HG03159 (cell line): ENCODE results near the gene PLCG2.
A peak's percentile ranks its signal among the peaks of the same experiment; 100 is the strongest.
"Not testable (repeated sequence)": the region's sequence is repeated elsewhere in the genome, so short reads cannot be mapped to it uniquely, and the experiment has no call there.

ENCODE experiments used
- ATAC-seq: cut with Tn5 transposase; IDR thresholded peaks from one replicate; pipeline ENCODE4 v1.9.1; 2021; ENCODE audit warnings: mild to moderate bottlenecking, moderate library complexity; ENCODE audit not compliant: unreplicated experiment

The PLCG2 gene

GRCh38 chr16:81786868-81787267 lies 7.8 kb downstream of the PLCG2 start:
- no peak for ATAC-seq

GRCh38 chr16:81787659-81788058 lies 8.6 kb downstream of the PLCG2 start:
- ATAC-seq: no peak

DNA sequence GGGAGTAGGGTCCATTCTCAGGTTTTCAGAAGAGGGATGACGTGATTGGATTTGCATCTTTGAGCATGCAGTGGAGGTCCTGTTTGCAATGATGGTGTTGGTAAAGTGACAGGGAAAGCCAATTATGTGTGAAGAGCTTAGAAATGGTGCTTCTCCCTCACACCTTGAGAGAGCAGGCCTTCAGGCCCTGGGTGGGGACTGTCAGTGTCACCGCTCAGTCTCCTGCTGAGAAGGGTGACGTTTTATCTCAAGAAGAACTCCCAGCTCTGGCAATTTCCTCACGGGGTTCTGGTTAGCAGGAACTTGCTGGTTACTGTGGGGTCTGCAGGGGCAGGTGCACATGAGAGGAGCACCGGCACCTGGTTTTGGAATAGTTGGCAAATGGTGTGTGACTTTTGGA lies 11.2 kb downstream of the PLCG2 start:
- no peak for ATAC-seq

GRCh38 chr16:81790830-81791435 lies 11.8 kb downstream of the PLCG2 start:
- no peak for ATAC-seq

GRCh38 chr16:81792828-81793227 lies 13.7 kb downstream of the PLCG2 start:
- ATAC-seq: no peak

GRCh38 chr16:81795193-81795592 lies 16.1 kb downstream of the PLCG2 start:
- ATAC-seq: no peak

GRCh38 chr16:81796035-81796434 lies 16.9 kb downstream of the PLCG2 start:
- no peak for ATAC-seq

GRCh38 chr16:81796583-81797346 lies 17.7 kb downstream of the PLCG2 start:
- no peak for ATAC-seq

- peak; percentile 58 for ATAC-seq
Observed at GRCh38 chr16:81797443-81797842, 18.4 kb downstream of the PLCG2 start.

- ATAC-seq: peak; percentile 63
Observed at GRCh38 chr16:81798311-81799137, 19.4 kb downstream of the PLCG2 start.

- no peak for ATAC-seq
Observed at GRCh38 chr16:81799138-81799504, 20.0 kb downstream of the PLCG2 start.

GRCh38 chr16:81801724-81802123 lies 22.6 kb downstream of the PLCG2 start:
- not testable (repeated sequence) for ATAC-seq

DNA sequence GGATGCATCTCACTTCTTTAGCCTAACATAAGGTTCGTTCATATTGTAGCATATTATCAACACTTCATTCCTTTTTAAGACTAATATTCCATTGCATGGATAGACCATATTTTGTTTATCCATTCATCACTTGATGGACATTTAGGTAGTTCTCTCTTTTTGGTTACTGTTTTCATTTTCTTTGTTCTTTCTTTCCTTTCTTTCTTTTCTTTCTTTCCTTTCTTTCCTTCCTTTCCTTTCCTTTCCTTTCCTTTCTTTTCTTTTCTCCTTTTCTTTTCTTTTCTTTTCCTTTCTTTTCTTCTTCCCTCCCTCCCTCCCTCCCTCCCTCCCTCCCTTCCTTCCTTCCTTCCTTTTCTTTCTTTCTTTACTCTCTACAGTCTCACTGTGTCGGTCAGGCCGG lies 24.2 kb downstream of the PLCG2 start:
- ATAC-seq: no peak

DNA sequence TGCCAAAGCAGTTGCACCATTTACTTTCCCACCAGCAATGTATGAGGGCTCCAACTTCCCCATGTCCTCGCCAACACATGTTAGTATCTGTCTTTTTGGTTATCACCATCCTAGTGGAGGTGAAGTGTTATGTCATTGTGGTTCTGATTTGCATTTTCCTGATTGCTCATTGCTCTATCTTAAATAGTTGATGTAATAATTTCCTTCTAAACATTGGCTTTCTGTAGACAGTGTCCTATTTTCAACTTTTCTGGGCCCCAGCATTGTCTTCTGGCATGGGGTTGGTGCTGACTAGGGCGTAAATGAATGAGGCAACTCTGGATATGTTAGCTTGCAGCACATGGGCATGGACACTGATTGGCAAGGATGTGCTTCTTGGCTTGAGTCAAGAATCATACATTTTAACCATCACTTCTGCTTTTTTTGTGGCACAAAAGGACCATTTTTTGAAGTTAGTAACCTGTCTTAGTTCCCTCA lies 25.1 kb downstream of the PLCG2 start:
- no peak for ATAC-seq

DNA sequence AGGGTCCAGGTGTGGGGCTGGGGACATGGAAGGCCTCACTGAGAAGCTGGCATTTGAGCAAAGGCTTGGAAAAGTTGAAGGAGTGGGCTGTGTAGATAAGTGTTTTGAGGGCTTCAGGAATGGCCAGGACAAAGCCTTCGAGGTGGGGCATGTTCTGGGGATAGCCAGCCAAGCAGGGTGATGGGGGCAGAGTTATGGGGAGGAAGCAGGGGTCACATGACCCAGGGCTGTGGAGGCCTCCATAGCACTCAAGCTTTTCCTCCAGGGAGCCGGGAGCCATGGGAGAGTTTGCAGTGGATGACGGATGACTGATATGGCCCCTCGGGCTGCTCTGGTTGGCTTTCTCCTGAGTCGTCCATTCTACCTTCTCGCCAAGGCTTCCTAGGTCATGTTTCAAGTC lies 27.6 kb downstream of the PLCG2 start:
- no peak for ATAC-seq

GRCh38 chr16:81807767-81808358 lies 28.8 kb downstream of the PLCG2 start:
- ATAC-seq: no peak

GRCh38 chr16:81808933-81809480 lies 29.9 kb downstream of the PLCG2 start:
- ATAC-seq: peak; percentile 74

DNA sequence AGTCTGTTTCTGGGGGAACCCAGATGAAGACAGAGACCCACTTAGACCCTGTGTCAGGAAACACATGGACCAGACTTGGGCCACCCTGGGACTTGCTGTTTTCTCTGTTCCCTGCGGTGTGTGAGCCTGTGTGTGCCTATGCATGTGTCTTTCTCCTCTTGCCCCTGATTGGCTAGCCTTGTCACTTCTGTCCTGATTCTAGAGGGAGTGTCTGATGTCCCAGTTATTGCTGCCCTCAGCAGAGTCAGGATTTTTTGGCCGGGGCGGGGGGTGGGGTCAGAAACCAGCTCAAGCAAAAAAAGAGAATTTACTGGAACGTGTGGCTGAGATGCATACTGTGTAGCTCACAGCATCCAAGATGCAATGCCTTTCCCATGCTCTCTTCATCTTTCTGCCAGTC lies 30.5 kb downstream of the PLCG2 start:
- ATAC-seq: no peak

- no peak for ATAC-seq
Observed at GRCh38 chr16:81810361-81810760, 31.3 kb downstream of the PLCG2 start.

DNA sequence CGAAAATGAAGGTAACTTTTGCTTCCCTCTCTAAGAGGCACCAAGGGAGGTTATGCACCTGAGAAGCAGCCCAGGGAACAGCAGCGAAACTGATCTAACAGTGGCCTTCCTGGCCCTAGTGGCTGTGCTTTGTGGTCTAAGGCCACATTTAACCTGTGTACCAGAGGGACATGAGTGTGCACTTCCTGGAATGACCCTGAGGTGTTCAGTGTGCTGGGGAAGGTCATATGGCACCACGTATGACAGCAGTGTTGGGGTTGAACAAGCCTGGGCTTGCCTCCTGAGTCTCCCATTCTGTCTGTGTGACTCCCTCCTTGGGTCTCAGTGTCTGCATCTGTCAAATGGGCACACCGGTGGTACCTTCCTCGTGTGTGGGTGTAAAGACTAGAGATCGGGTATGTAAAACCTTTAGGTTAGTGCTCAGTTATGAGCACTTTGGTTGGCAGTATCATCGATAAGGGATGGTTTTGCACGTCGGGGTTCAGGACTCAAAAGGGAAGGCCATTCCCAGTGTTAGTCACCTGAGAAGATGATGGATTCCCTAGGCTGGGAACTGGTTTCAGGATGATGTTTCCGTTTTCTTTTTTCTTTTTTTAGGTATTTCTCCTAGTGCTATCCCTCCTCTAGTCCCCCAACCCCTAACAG lies 31.9 kb downstream of the PLCG2 start:
- peak; percentile 36 for ATAC-seq

DNA sequence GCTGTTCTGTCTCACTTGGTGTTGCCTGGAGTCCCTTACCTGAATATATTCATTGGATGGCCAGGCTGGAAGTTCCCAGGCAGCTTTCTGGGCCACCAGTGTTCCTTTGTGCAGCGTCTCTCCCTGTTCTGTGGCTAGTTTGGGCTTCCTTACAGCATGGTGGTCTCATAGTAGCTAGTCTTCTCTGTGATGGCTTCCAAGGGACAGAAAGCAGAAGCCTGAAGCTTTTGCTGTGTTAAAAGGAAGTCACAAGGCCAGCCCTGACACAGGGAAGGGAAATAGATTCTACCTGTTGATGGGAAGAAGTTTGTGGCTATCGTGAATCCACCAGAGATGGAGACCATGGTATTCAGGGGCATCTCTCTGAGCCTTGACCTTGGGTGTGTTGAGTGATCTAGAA lies 34.6 kb downstream of the PLCG2 start:
- no peak for ATAC-seq
